SK-N-SH (cell line): Measurements from ENCODE around the gene AKAP6. TPM values are rescaled to one million over a fixed set of nuclear protein-coding genes. Genes with fewer than 3 reads are reported as not detected.

Experiments used
- CTCF ChIA-PET: fragments of 300-600, 350-600 bp; formaldehyde crosslinking; extraction: SDS; loops from one replicate; lab custom pipeline; 2021; lab: Yijun Ruan, JAX
- POLR2A ChIA-PET: fragments of 350-600 bp; sonication (Branson Sonifier 250); formaldehyde crosslinking; extraction: SDS; loops from one replicate; lab custom pipeline; 2020; ENCODE audit warnings: antibody characterized with exemption, inconsistent platforms; lab: Yijun Ruan, JAX
- DNase-seq: peaks from one replicate; pipeline ENCODE4 v3.0.0; 2012
- H2AFZ ChIP-seq: fragments of 200-600 bp; sonication (generic); 2 replicates; pipeline ENCODE4 v1.8.1; 2016; ENCODE audit warnings: antibody characterized with exemption, mild to moderate bottlenecking, low read depth
- H3F3A ChIP-seq: fragments of 200-600 bp; sonication (generic); replicated peaks from 2 replicates; pipeline ENCODE3; 2016; ENCODE audit warnings: antibody characterized with exemption, mild to moderate bottlenecking; ENCODE audit not compliant: insufficient read depth
- H3K27ac ChIP-seq, 2 experiments: fragments of 200-500 bp in 1 of 2; fragments of 200-600 bp in 1 of 2; sonication (Bioruptor generic) in 1 of 2; sonication (generic), shearing (Covaris generic) in 1 of 2; 2 replicates each; pipeline versions ENCODE4 v1.5.1 to v1.6.1; 2014 to 2016; ENCODE audit warnings: low read depth in 2 of 2, inconsistent platforms in 1 of 2, low read length in 1 of 2, mild to moderate bottlenecking in 1 of 2, mixed read lengths in 1 of 2
- H3K27me3 ChIP-seq: fragments of 200-600 bp; sonication (generic), shearing (Covaris generic); 2 replicates; pipeline ENCODE4 v1.6.1; 2016; ENCODE audit warnings: mixed run types; ENCODE audit not compliant: insufficient read depth
- H3K36me3 ChIP-seq, 2 experiments: fragments of 200-500 bp in 1 of 2; fragments of 200-600 bp in 1 of 2; sonication (Bioruptor generic) in 1 of 2; sonication (generic) in 1 of 2; replicated peaks in 1 of 2; 2 replicates each; pipeline versions ENCODE3 to v1.5.1; 2014 to 2016; ENCODE audit warnings: low read length in 1 of 2, mild to moderate bottlenecking in 1 of 2; ENCODE audit not compliant: insufficient read depth in 2 of 2, control insufficient read depth in 1 of 2
- H3K4me1 ChIP-seq, 2 experiments: fragments of 200-500 bp in 1 of 2; fragments of 200-600 bp in 1 of 2; sonication (Bioruptor generic) in 1 of 2; sonication (generic), shearing (Covaris generic) in 1 of 2; 2 replicates each; pipeline versions ENCODE4 v1.5.1 to v1.6.1; 2014 to 2016; ENCODE audit warnings: low read depth in 1 of 2, low read length in 1 of 2, mixed run types in 1 of 2; ENCODE audit not compliant: insufficient read depth in 2 of 2, control insufficient read depth in 1 of 2
- H3K4me2 ChIP-seq: fragments of 200-600 bp; sonication (generic), shearing (Covaris generic); 2 replicates; pipeline ENCODE4 v1.6.1; 2017; ENCODE audit warnings: mixed run types
- H3K4me3 ChIP-seq, 2 experiments: fragments of 200-500 bp in 1 of 2; fragments of 200-600 bp in 1 of 2; sonication (Bioruptor generic) in 1 of 2; sonication (generic), shearing (Covaris generic) in 1 of 2; 2 replicates each; pipeline versions ENCODE4 v1.5.1 to v1.8.1; 2014 to 2016; ENCODE audit warnings: low read depth in 2 of 2, inconsistent platforms in 1 of 2, low read length in 1 of 2, mild to moderate bottlenecking in 1 of 2, mixed read lengths in 1 of 2, moderate library complexity in 1 of 2
- H3K79me2 ChIP-seq: fragments of 200-600 bp; sonication (generic); 2 replicates; pipeline ENCODE4 v1.8.1; 2017; ENCODE audit warnings: mild to moderate bottlenecking; ENCODE audit not compliant: insufficient read depth
- H3K9ac ChIP-seq: fragments of 200-600 bp; sonication (generic); 2 replicates; pipeline ENCODE4 v1.6.1; 2017; ENCODE audit warnings: mixed run types
- H3K9me2 ChIP-seq: fragments of 200-600 bp; sonication (generic); 2 replicates; pipeline ENCODE4 v1.6.1; 2017; ENCODE audit warnings: mixed run types
- H3K9me3 ChIP-seq: fragments of 200-600 bp; sonication (generic); 2 replicates; pipeline ENCODE4 v1.6.1; 2017; ENCODE audit warnings: mixed run types, mild to moderate bottlenecking, moderate library complexity
- H4K20me1 ChIP-seq: fragments of 200-600 bp; sonication (generic); 2 replicates; pipeline ENCODE4 v1.6.1; 2017; ENCODE audit warnings: mild to moderate bottlenecking, mixed run types; ENCODE audit not compliant: insufficient read depth
- CTCF ChIP-seq: fragments of 200-600 bp; sonication (generic); IDR thresholded peaks from 2 replicates; pipeline ENCODE4 v1.6.1; 2017; ENCODE audit warnings: antibody characterized with exemption, mild to moderate bottlenecking, moderate library complexity
- EP300 ChIP-seq, 2 experiments: IDR thresholded peaks; 2 replicates each; pipeline versions ENCODE4 v1.4.0 to v1.6.1; 2012; ENCODE audit warnings: borderline replicate concordance in 1 of 2, low read depth in 1 of 2, low read length in 1 of 2
- EZH2phosphoT487 ChIP-seq: fragments of 200-600 bp; sonication (generic); IDR thresholded peaks from 2 replicates; pipeline ENCODE4 v1.6.1; 2017; ENCODE audit warnings: low read depth, mixed run types, mild to moderate bottlenecking, antibody characterized with exemption, moderate library complexity, borderline replicate concordance
- FOSL2 ChIP-seq: IDR thresholded peaks from 2 replicates; pipeline ENCODE4 v1.4.0; 2012; ENCODE audit warnings: low read depth, mild to moderate bottlenecking, moderate library complexity, borderline replicate concordance
- FOXJ3 ChIP-seq: sonication (generic); formaldehyde crosslinking; IDR thresholded peaks from 2 replicates; pipeline ENCODE4 v1.5.1; 2020; ENCODE audit warnings: mild to moderate bottlenecking, missing genetic modification reagents
- GABPA ChIP-seq: IDR thresholded peaks from 2 replicates; pipeline ENCODE4 v1.4.0; 2012; ENCODE audit warnings: low read depth, mild to moderate bottlenecking
- JUND ChIP-seq: IDR thresholded peaks from 2 replicates; pipeline ENCODE4 v1.4.0; 2012
- POLR2AphosphoS5 ChIP-seq: IDR thresholded peaks from 2 replicates; pipeline ENCODE4 v1.6.1; 2012; ENCODE audit warnings: low read depth, low read length
- TCF12 ChIP-seq: IDR thresholded peaks from 2 replicates; pipeline ENCODE4 v1.4.0; 2012
- TEAD4 ChIP-seq: IDR thresholded peaks from 2 replicates; pipeline ENCODE4 v1.4.0; 2012; ENCODE audit warnings: mild to moderate bottlenecking, borderline replicate concordance; ENCODE audit not compliant: insufficient read depth
- WGBS: methylation state at CpG from one replicate; pipeline ENCODE4 v1.1.6; 2017; ENCODE audit warnings: low lambda C conversion rate; 5-methylcytosine and 5-hydroxymethylcytosine counted together
- polyA plus RNA-seq, 3 experiments: library from polyadenylated mRNA; depleted of rRNA; stranded (reverse); fragments of >200 nt; gene quantifications; 2 replicates each; pipeline ENCODE4 v1.2.3, GENCODE V29; 2012
- TF ChIP-seq, protein P1 (sequence below): fragments of 150-350 bp; IDR thresholded peaks from 2 replicates; pipeline ENCODE4 v1.6.1; 2017; ENCODE audit warnings: antibody characterized with exemption, low read length, low read depth, borderline replicate concordance

AKAP6 gene
- polyA plus RNA-seq, 1 of the 3 experiments (the other 2 are of a cell fraction), result 1.7 TPM

GRCh38 chr14:32403021-32403420 is 73.9 kb downstream of the AKAP6 start:
- no peak overlapping the region for H2AFZ ChIP-seq

DNA sequence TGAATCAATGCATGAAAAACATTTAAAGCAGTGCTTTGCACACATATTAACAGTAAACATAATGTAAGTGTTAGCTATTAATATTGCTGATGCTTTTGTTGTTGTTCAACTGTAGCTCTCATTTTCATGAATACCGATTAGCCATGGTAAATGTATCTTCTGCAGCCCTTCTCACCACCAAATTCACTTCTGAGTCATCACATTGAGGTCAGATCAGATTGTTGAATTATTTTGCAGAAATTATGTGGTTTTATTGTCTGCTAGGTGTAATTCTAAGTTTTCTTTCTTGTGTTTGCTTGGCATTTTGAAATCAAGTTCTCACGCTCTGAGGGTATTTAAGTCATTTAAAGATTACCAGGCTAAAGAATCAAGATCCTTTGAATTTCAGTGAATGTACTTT is 74.6 kb downstream of the AKAP6 start:
- CTCF ChIA-PET, result interaction anchor here (1.3 kb wide), 1 partner anchor 983 kb away, joined by 3 read pairs; no protein-coding TSS in a partner anchor
- WGBS, result 60% methylated on average over 2 of the region's 2 CpGs

More at GRCh38 chr14:32403021-32403420, 73.9 kb downstream of the AKAP6 start:
- Histone ChIP-seq H3K27ac (no peak overlapping the region; a peak in 1 of 4 replicates), H3K4me1 (peaks cover 9 to 12% of the 10 kb centered on the region in 2 experiments), H3K4me3 (no peak overlapping the region)
- TF ChIP-seq JUND, result no peak
- no peak for TF ChIP-seq GABPA
- TF ChIP-seq EZH2phosphoT487, result no peak
- no peak for TF ChIP-seq POLR2AphosphoS5
- TF ChIP-seq, protein P1, sequence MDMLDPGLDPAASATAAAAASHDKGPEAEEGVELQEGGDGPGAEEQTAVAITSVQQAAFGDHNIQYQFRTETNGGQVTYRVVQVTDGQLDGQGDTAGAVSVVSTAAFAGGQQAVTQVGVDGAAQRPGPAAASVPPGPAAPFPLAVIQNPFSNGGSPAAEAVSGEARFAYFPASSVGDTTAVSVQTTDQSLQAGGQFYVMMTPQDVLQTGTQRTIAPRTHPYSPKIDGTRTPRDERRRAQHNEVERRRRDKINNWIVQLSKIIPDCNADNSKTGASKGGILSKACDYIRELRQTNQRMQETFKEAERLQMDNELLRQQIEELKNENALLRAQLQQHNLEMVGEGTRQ, result no peak
- no peak for TF ChIP-seq CTCF
- TF ChIP-seq, all 33 proteins: peak for 0
- no peak for DNase-seq
- no peaks in the 10 kb centered on the region for H3K27me3 ChIP-seq
- no peaks in the 10 kb centered on the region for H3K9me2 ChIP-seq
- no peak overlapping the region for H3K9ac ChIP-seq
- H4K20me1 ChIP-seq, result no peaks in the 10 kb centered on the region
- ChIA-PET POLR2A (no interaction called here), CTCF (interaction anchor here (1.3 kb wide), 1 partner anchor 982 kb away, joined by 3 read pairs; no protein-coding TSS in a partner anchor)
- no peaks in the 10 kb centered on the region for H3K36me3 ChIP-seq
- no peak overlapping the region for H3K4me2 ChIP-seq
- no peaks in the 10 kb centered on the region for H3K79me2 ChIP-seq
- WGBS, result 97% methylated on average over 3 of the region's 3 CpGs
- peaks cover 38% of the 10 kb centered on the region for H3F3A ChIP-seq
- H3K9me3 ChIP-seq, result no peaks in the 10 kb centered on the region

More for the DNA sequence above, 74.6 kb downstream of the AKAP6 start:
- TF ChIP-seq EP300 (IDR thresholded peaks at IDR 0.05; ENCODE audit: borderline replicate concordance in 1 of 2, low read depth in 1 of 2, low read length in 1 of 2) (peak in 1 of 2 experiments; percentile 19; a peak in 1 of 4 replicates), TEAD4 (peak; percentile 32; the same call in 1 of the 2 replicates), FOXJ3 (CRISPR knock-in tag) (no peak), JUND (peak; percentile 66), EZH2phosphoT487 (no peak), TCF12 (peak; percentile 71; the same call in 1 of the 2 replicates), FOSL2 (peak; percentile 75; the same call in 1 of the 2 replicates)
- Histone ChIP-seq H3F3A (peaks cover 31% of the 10 kb centered on the region), H3K9me3 (no peaks in the 10 kb centered on the region), H3K9me2 (no peaks in the 10 kb centered on the region), H3K4me1 (peaks cover 6% of the 10 kb centered on the region in 2 experiments; a peak in 3 of 4 replicates), H3K9ac (peak overlapping the region; percentile 42; the same call in 1 of the 2 replicates), H2AFZ (no peak overlapping the region), H3K27ac (peak overlapping the region; percentile 55 to 76; a peak in 3 of 4 replicates), H3K36me3 (no peaks in the 10 kb centered on the region), H3K79me2 (no peaks in the 10 kb centered on the region), H3K4me2 (peak overlapping the region; percentile 53), H4K20me1 (no peaks in the 10 kb centered on the region), H3K27me3 (no peaks in the 10 kb centered on the region), H3K4me3 (no peak overlapping the region)
- POLR2A ChIA-PET, result no interaction called here
- DNase-seq, result no peak
